Endothelial cell (in vitro differentiated cells): ENCODE results near the gene SUN2. TPM values are rescaled to one million over a fixed set of nuclear protein-coding genes. Genes with fewer than 3 reads are reported as not detected.
"Not testable (repeated sequence)": the region's sequence is repeated elsewhere in the genome, so short reads cannot be mapped to it uniquely, and the experiment has no call there.

Experiments
- DNase-seq: peaks from one replicate; pipeline ENCODE4 v3.0.0; 2021; ENCODE audit warnings: low spot score
- H3K27ac Mint-ChIP-seq: one replicate; pipeline ENCODE4 v1.8.0; 2021; ENCODE audit warnings: mixed read lengths, inconsistent platforms; ENCODE audit not compliant: unreplicated experiment
- H3K27me3 Mint-ChIP-seq: one replicate; pipeline ENCODE4 v1.8.0; 2021; ENCODE audit warnings: mild to moderate bottlenecking, moderate library complexity, mixed read lengths, inconsistent platforms; ENCODE audit not compliant: unreplicated experiment
- H3K36me3 Mint-ChIP-seq: one replicate; pipeline ENCODE4 v1.8.0; 2021; ENCODE audit warnings: mild to moderate bottlenecking, low read depth, mixed read lengths, inconsistent platforms; ENCODE audit not compliant: unreplicated experiment
- H3K4me1 Mint-ChIP-seq: one replicate; pipeline ENCODE4 v1.8.0; 2021; ENCODE audit warnings: mild to moderate bottlenecking, mixed read lengths, inconsistent platforms; ENCODE audit not compliant: unreplicated experiment
- H3K4me3 Mint-ChIP-seq: one replicate; pipeline ENCODE4 v1.8.0; 2021; ENCODE audit warnings: mild to moderate bottlenecking, mixed read lengths, inconsistent platforms; ENCODE audit not compliant: unreplicated experiment
- H3K9me3 Mint-ChIP-seq: one replicate; pipeline ENCODE4 v1.8.0; 2021; ENCODE audit warnings: mixed read lengths, inconsistent platforms; ENCODE audit not compliant: unreplicated experiment
- long read RNA-seq: library from polyadenylated mRNA; unstranded; transcript quantifications from one replicate; pipeline ENCODE4 v2.0.0, GENCODE V29; 2020; ENCODE audit not compliant: unreplicated experiment
- total RNA-seq: library from RNA; stranded (reverse); fragmentation: NEBNext Ultra II Directional; extraction: Animal tissue kit (Norgen Biotek cat#: 25700); gene quantifications from one replicate; pipeline ENCODE4 v1.2.1, GENCODE V29; 2021; ENCODE audit not compliant: unreplicated experiment
- TF ChIP-seq, protein P1 (sequence below): fragments of 200-600 bp; sonication (generic); IDR thresholded peaks from one replicate; pipeline ENCODE4 v1.5.0; 2021; ENCODE audit warnings: antibody characterized with exemption; ENCODE audit not compliant: unreplicated experiment

SUN2 gene, protein sequence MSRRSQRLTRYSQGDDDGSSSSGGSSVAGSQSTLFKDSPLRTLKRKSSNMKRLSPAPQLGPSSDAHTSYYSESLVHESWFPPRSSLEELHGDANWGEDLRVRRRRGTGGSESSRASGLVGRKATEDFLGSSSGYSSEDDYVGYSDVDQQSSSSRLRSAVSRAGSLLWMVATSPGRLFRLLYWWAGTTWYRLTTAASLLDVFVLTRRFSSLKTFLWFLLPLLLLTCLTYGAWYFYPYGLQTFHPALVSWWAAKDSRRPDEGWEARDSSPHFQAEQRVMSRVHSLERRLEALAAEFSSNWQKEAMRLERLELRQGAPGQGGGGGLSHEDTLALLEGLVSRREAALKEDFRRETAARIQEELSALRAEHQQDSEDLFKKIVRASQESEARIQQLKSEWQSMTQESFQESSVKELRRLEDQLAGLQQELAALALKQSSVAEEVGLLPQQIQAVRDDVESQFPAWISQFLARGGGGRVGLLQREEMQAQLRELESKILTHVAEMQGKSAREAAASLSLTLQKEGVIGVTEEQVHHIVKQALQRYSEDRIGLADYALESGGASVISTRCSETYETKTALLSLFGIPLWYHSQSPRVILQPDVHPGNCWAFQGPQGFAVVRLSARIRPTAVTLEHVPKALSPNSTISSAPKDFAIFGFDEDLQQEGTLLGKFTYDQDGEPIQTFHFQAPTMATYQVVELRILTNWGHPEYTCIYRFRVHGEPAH
- 74.4 TPM for total RNA-seq
- long read RNA-seq, partial matches to known transcripts = 1 of 8 reads
- long read RNA-seq, other reads (novel, unspliced or antisense) = 7 of 8 reads

DNA sequence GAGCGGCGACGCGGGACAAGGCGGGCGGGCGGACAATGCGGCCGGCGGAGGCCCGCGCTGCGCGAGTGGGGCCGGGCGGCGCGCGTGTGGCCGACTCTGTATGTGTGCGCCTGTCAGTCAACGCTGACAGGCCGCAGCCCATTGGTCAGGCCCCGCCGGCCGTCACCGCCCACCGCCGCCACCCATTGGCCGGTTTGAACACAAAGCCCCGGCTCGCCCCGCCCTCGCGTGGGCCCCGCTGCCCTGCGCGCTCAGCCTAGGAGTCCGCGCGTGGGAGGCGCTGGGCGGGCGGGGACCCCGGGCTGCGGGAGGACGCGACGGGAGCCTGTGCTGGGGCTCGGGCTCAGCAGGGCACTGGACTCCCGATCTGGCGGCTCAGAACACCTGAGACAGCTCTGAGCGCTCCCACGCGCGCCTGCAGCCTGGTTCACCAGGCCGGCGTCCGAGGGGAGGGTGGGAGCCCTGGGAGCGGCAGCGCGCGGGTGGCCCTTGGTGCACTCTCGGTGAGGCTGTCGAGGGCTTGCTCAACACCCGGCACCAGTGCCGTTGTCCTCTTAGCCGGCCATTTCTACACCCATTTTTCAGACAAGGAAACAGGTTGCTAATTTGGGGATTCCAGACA, at the start of gene SUN2:
SUN2 (minus strand) TSS at position 88 of the 622 bp plus-strand sequence. CDS start 3,370 bp downstream, outside the sequence.
- peaks cover 23% of the 10 kb centered on the region for H3K4me1 Mint-ChIP-seq
- peak; percentile 85 for DNase-seq
- TF ChIP-seq, protein P1, sequence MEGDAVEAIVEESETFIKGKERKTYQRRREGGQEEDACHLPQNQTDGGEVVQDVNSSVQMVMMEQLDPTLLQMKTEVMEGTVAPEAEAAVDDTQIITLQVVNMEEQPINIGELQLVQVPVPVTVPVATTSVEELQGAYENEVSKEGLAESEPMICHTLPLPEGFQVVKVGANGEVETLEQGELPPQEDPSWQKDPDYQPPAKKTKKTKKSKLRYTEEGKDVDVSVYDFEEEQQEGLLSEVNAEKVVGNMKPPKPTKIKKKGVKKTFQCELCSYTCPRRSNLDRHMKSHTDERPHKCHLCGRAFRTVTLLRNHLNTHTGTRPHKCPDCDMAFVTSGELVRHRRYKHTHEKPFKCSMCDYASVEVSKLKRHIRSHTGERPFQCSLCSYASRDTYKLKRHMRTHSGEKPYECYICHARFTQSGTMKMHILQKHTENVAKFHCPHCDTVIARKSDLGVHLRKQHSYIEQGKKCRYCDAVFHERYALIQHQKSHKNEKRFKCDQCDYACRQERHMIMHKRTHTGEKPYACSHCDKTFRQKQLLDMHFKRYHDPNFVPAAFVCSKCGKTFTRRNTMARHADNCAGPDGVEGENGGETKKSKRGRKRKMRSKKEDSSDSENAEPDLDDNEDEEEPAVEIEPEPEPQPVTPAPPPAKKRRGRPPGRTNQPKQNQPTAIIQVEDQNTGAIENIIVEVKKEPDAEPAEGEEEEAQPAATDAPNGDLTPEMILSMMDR = no peak
- no peaks in the 10 kb centered on the region for H3K9me3 Mint-ChIP-seq
- H3K27me3 Mint-ChIP-seq = peaks cover 13% of the 10 kb centered on the region
- peak within 1 kb of the TSS; percentile 95 for H3K4me3 Mint-ChIP-seq
- H3K36me3 Mint-ChIP-seq = peaks cover 13% of the 10 kb centered on the region
- H3K27ac Mint-ChIP-seq = peak within 1 kb of the TSS; percentile 88

DNA sequence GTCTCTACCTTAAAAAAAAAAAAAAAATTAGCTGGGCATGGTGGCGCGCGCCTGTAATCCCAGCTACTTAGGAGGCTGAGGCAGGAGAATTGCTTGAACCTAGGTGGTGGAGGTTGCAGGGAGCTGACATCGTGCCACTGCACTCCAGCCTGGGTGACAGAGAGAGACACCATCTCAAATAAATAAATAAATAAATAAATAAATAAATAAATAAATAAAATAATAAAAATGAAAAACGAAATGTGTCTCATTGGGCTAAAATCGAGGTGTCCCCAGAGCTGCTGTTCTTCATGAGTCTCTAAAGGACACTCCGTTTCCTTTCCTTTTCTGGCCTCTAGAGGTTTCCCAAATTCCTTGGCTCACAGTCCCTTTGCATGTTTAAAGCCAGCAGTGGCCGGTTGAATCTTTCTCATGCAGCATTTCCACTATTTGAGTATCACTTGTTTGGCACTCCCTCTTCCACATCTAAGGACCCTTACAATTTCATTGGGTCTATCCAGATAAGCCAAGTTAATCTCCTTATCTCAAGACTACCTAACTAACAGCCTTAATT, 49.3 kb upstream of the SUN2 start:
- DNase-seq, H3K9me3 Mint-ChIP-seq, H3K36me3 Mint-ChIP-seq, H3K4me3 Mint-ChIP-seq, H3K4me1 Mint-ChIP-seq, H3K27ac Mint-ChIP-seq, H3K27me3 Mint-ChIP-seq: not testable (repeated sequence)

DNA sequence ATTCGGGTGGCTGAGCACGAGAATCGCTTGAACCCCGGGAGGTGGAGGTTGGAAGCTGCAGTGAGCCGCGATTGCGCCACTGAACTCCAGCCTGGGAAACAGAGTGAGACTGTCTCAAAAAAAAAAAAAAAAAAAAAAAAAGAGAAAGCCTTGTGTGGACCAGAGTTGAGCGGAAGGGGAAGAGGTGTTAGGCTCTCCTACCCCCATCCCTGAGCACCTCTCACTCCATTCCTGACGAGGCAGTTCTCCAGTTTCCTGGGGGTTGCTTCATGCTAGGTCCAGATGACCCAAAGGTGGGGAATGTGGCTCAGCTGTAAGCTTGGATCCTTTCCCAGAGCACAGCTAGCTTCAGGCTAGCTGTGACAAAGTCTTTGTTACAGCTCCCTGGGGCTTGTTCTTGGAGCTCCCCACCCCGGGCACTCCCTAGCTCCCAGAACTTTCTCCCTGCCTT, 46.9 kb upstream of the SUN2 start:
- no peak overlapping the region for H3K27ac Mint-ChIP-seq
- DNase-seq = no peak
- TF ChIP-seq, protein P1 = no peak
- H3K9me3 Mint-ChIP-seq = no peaks in the 10 kb centered on the region
- H3K36me3 Mint-ChIP-seq = peaks cover 3% of the 10 kb centered on the region
- peaks cover 3% of the 10 kb centered on the region for H3K27me3 Mint-ChIP-seq
- no peaks in the 10 kb centered on the region for H3K4me1 Mint-ChIP-seq
- no peak overlapping the region for H3K4me3 Mint-ChIP-seq

DNA sequence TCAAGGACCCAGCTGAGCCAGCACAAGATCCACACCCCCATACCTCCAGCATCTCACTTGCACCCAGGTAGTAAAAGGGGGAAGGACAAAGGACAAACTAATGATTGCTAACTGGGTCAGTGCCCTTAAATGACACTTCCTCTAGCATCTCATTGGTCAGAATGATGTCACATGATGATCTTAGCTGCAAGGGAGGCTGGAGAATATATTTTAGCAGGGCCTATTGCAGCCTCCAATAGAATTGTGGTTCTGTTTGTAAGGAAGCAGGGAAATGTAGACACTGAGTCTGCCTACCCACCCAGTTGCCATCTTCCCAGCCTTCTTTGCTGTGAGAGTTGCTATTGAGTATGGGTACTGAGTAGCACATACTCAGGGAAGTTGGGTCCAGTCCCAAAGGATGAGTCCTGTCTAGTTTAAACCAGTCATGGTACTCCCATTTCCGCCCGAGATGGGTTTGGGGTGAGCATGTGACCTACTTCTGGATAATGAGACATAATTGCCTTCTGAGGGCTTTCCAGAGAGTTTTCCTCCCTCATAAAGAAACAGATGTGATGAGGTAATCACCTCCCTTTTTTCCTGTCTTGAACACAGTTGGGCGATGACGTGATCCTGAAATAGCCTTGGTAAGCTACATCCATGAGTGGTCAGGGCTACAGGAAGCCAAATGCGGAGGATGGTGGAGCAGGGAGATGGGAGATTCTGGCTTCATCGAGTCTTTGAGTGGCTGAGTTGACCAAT, 43.6 kb upstream of the SUN2 start:
- peaks cover 3% of the 10 kb centered on the region for H3K27me3 Mint-ChIP-seq
- TF ChIP-seq, protein P1 = no peak

DNA sequence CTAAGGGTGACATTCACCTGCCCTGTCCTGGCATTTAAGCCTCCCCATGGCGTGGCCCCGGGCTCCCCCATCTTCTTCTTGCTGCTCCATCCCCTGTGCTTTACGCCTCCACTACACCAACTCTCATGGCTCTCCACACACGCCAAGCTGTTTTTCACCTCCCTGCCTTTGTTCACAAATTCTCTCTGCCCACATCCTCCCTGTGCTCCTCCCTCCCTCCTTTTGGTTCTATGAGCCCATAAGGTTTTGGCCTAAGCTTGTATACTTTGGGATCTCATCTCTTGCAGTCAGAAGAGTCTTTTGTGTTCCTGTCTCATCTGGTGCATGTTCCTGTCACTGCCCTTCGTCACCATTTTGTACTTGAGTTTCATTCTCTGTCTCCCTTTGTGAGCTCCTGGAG, 42.7 kb upstream of the SUN2 start:
- no peaks in the 10 kb centered on the region for H3K9me3 Mint-ChIP-seq
- no peak overlapping the region for H3K27ac Mint-ChIP-seq
- H3K36me3 Mint-ChIP-seq = no peaks in the 10 kb centered on the region
- DNase-seq = no peak
- H3K4me3 Mint-ChIP-seq = no peak overlapping the region
- peaks cover 3% of the 10 kb centered on the region for H3K27me3 Mint-ChIP-seq
- TF ChIP-seq, protein P1 = no peak
- H3K4me1 Mint-ChIP-seq = peaks cover under 1% of the 10 kb centered on the region

More for the DNA sequence above, 43.6 kb upstream of the SUN2 start:
- Mint-ChIP-seq H3K4me3 (no peak overlapping the region), H3K36me3 (no peaks in the 10 kb centered on the region), H3K27ac (no peak overlapping the region), H3K9me3 (no peaks in the 10 kb centered on the region), H3K4me1 (no peaks in the 10 kb centered on the region)
- no peak for DNase-seq
